DND-41 (cell line): ENCODE measurements around the gene DHX38.

Experiments used
- EZH2 ChIP-seq: IDR thresholded peaks from 3 replicates; pipeline ENCODE4 v1.6.1; 2012; ENCODE audit warnings: borderline replicate concordance, low read depth, mild to moderate bottlenecking, moderate library complexity, low read length, inconsistent platforms; ENCODE audit not compliant: severe bottlenecking
- TF ChIP-seq, protein P1 (sequence below): IDR thresholded peaks from 2 replicates; pipeline ENCODE4 v1.5.1; 2012; ENCODE audit warnings: borderline replicate concordance, low read length, moderate library complexity, mild to moderate bottlenecking; ENCODE audit not compliant: poor library complexity, severe bottlenecking; ENCODE audit errors: extremely low read depth

DNA sequence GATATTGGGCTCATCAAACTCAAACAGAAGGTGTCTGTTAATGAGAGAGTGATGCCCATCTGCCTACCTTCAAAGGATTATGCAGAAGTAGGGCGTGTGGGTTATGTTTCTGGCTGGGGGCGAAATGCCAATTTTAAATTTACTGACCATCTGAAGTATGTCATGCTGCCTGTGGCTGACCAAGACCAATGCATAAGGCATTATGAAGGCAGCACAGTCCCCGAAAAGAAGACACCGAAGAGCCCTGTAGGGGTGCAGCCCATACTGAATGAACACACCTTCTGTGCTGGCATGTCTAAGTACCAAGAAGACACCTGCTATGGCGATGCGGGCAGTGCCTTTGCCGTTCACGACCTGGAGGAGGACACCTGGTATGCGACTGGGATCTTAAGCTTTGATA, 33.2 kb upstream of the DHX38 start:
- TF ChIP-seq, protein P1, sequence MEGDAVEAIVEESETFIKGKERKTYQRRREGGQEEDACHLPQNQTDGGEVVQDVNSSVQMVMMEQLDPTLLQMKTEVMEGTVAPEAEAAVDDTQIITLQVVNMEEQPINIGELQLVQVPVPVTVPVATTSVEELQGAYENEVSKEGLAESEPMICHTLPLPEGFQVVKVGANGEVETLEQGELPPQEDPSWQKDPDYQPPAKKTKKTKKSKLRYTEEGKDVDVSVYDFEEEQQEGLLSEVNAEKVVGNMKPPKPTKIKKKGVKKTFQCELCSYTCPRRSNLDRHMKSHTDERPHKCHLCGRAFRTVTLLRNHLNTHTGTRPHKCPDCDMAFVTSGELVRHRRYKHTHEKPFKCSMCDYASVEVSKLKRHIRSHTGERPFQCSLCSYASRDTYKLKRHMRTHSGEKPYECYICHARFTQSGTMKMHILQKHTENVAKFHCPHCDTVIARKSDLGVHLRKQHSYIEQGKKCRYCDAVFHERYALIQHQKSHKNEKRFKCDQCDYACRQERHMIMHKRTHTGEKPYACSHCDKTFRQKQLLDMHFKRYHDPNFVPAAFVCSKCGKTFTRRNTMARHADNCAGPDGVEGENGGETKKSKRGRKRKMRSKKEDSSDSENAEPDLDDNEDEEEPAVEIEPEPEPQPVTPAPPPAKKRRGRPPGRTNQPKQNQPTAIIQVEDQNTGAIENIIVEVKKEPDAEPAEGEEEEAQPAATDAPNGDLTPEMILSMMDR, result no peak
- no peak for TF ChIP-seq EZH2
